H9 (cell line): ENCODE results near the gene TMEM271. TPM values are rescaled to one million over a fixed set of nuclear protein-coding genes. Genes with fewer than 3 reads are reported as not detected.

Experiments
- DNase-seq: peaks from one replicate; pipeline ENCODE4 v3.0.0-alpha.2; 2017
- H2AFZ ChIP-seq: one replicate; pipeline ENCODE4 v1.6.1; 2013; ENCODE audit warnings: mild to moderate bottlenecking, low read length, control low read depth, moderate library complexity
- H2AK5ac ChIP-seq: 2 replicates; pipeline ENCODE4 v1.6.1; 2013; ENCODE audit warnings: low read length, control low read depth, mixed read lengths; ENCODE audit not compliant: insufficient read length
- H2BK120ac ChIP-seq: one replicate; pipeline ENCODE4 v1.6.1; 2013; ENCODE audit warnings: low read depth, mild to moderate bottlenecking, low read length, control low read depth, inconsistent platforms; ENCODE audit not compliant: poor library complexity, severe bottlenecking
- H2BK12ac ChIP-seq: 2 replicates; pipeline ENCODE4 v1.6.1; 2013; ENCODE audit warnings: low read length, control low read depth, mixed read lengths, low read depth; ENCODE audit not compliant: insufficient read length
- H2BK15ac ChIP-seq: 2 replicates; pipeline ENCODE4 v1.6.1; 2013; ENCODE audit warnings: low read depth, low read length, control low read depth
- H2BK20ac ChIP-seq: one replicate; pipeline ENCODE4 v1.6.1; 2013; ENCODE audit warnings: low read depth, mild to moderate bottlenecking, low read length, control low read depth, inconsistent platforms; ENCODE audit not compliant: poor library complexity, severe bottlenecking
- H2BK5ac ChIP-seq: 2 replicates; pipeline ENCODE4 v1.6.1; 2013; ENCODE audit warnings: low read length, control low read depth, mixed read lengths; ENCODE audit not compliant: insufficient read length
- H3K14ac ChIP-seq: 2 replicates; pipeline ENCODE4 v1.6.1; 2013; ENCODE audit warnings: low read length, control low read depth; ENCODE audit not compliant: insufficient read depth
- H3K18ac ChIP-seq: 2 replicates; pipeline ENCODE4 v1.6.1; 2013; ENCODE audit warnings: low read depth, mild to moderate bottlenecking, mixed read lengths, low read length, control low read depth; ENCODE audit not compliant: insufficient read length
- H3K23ac ChIP-seq: 2 replicates; pipeline ENCODE4 v1.6.1; 2013; ENCODE audit warnings: low read length, control low read depth, mixed read lengths, low read depth; ENCODE audit not compliant: insufficient read length
- H3K23me2 ChIP-seq: 2 replicates; pipeline ENCODE4 v1.6.1; 2013; ENCODE audit warnings: low read depth, mild to moderate bottlenecking, mixed read lengths, low read length, control low read depth; ENCODE audit not compliant: insufficient read length, poor library complexity, severe bottlenecking
- H3K27ac ChIP-seq: 2 replicates; pipeline ENCODE4 v1.5.1; 2013; ENCODE audit warnings: low read length, control low read depth, mixed read lengths, low read depth; ENCODE audit not compliant: insufficient read length
- H3K27me3 ChIP-seq: 2 replicates; pipeline ENCODE4 v1.6.1; 2013; ENCODE audit warnings: low read length, control low read depth, inconsistent platforms; ENCODE audit not compliant: insufficient read depth
- H3K4ac ChIP-seq: 2 replicates; pipeline ENCODE4 v1.6.1; 2013; ENCODE audit warnings: low read depth, mild to moderate bottlenecking, control low read depth, inconsistent platforms, low read length, moderate library complexity
- H3K4me1 ChIP-seq: 2 replicates; pipeline ENCODE4 v1.6.1; 2013; ENCODE audit warnings: low read length, control low read depth, inconsistent platforms; ENCODE audit not compliant: insufficient read depth
- H3K4me2 ChIP-seq: 2 replicates; pipeline ENCODE4 v1.6.1; 2013; ENCODE audit warnings: low read length, control low read depth, mixed read lengths; ENCODE audit not compliant: insufficient read length, insufficient read depth
- H3K56ac ChIP-seq: 2 replicates; pipeline ENCODE4 v1.6.1; 2013; ENCODE audit warnings: low read depth, mild to moderate bottlenecking, mixed read lengths, low read length, control low read depth; ENCODE audit not compliant: insufficient read length
- H3K79me1 ChIP-seq: 2 replicates; pipeline ENCODE4 v1.6.1; 2013; ENCODE audit warnings: low read depth, mild to moderate bottlenecking, moderate library complexity, low read length, control low read depth, inconsistent platforms; ENCODE audit not compliant: insufficient read depth, poor library complexity, severe bottlenecking
- H3K79me2 ChIP-seq: 2 replicates; pipeline ENCODE4 v1.6.1; 2013; ENCODE audit warnings: low read length, control low read depth, inconsistent platforms; ENCODE audit not compliant: insufficient read depth
- H3K9ac ChIP-seq: 2 replicates; pipeline ENCODE4 v1.6.1; 2013; ENCODE audit warnings: low read length, control low read depth, mixed read lengths; ENCODE audit not compliant: insufficient read length; ENCODE audit errors: extremely low read depth
- H3K9me3 ChIP-seq: one replicate; pipeline ENCODE4 v1.6.1; 2013; ENCODE audit warnings: low read depth, low read length, inconsistent platforms; ENCODE audit not compliant: control insufficient read depth
- H3T11ph ChIP-seq: one replicate; pipeline ENCODE4 v1.6.1; 2013; ENCODE audit warnings: mild to moderate bottlenecking, low read length, control low read depth, inconsistent platforms
- H4K20me1 ChIP-seq: one replicate; pipeline ENCODE4 v1.6.1; 2013; ENCODE audit not compliant: control insufficient read depth, insufficient read length, insufficient read depth
- H4K5ac ChIP-seq: 2 replicates; pipeline ENCODE4 v1.6.1; 2013; ENCODE audit warnings: low read depth, mild to moderate bottlenecking, mixed read lengths, low read length, control low read depth; ENCODE audit not compliant: insufficient read length
- H4K8ac ChIP-seq: replicated peaks from 2 replicates; pipeline ENCODE4 v1.6.1; 2013; ENCODE audit warnings: low read length, control low read depth, mixed read lengths, low read depth; ENCODE audit not compliant: insufficient read length
- H4K91ac ChIP-seq: 2 replicates; pipeline ENCODE4 v1.6.1; 2013; ENCODE audit warnings: low read depth, mild to moderate bottlenecking, moderate library complexity, mixed read lengths, low read length, control low read depth; ENCODE audit not compliant: insufficient read length
- H3K27ac Mint-ChIP-seq, 3 experiments: 2 replicates in 2 of 3; 3 replicates in 1 of 3; pipeline ENCODE4 v1.8.0; 2020 to 2021; ENCODE audit warnings: mixed read lengths in 3 of 3, mild to moderate bottlenecking in 1 of 3, moderate library complexity in 1 of 3
- H3K27me3 Mint-ChIP-seq: 2 replicates; pipeline ENCODE4 v1.8.0; 2021; ENCODE audit warnings: low read depth, mild to moderate bottlenecking, moderate library complexity, mixed read lengths
- H3K36me3 Mint-ChIP-seq, 3 experiments: 2 replicates in 2 of 3; 3 replicates in 1 of 3; pipeline ENCODE4 v1.8.0; 2020 to 2021; ENCODE audit warnings: low read depth in 3 of 3, mixed read lengths in 3 of 3; ENCODE audit not compliant: insufficient read depth in 1 of 3
- H3K4me1 Mint-ChIP-seq, 2 experiments: 2 replicates each; pipeline ENCODE4 v1.8.0; 2020; ENCODE audit warnings: mixed read lengths in 2 of 2
- H3K4me3 Mint-ChIP-seq, 2 experiments: 2 replicates in 1 of 2; 3 replicates in 1 of 2; pipeline ENCODE4 v1.8.0; 2020 to 2021; ENCODE audit warnings: mild to moderate bottlenecking in 2 of 2, mixed read lengths in 2 of 2, moderate library complexity in 1 of 2
- H3K9me3 Mint-ChIP-seq, 2 experiments: 2 replicates in 1 of 2; 3 replicates in 1 of 2; pipeline ENCODE4 v1.8.0; 2020; ENCODE audit warnings: mild to moderate bottlenecking in 2 of 2, mixed read lengths in 2 of 2, moderate library complexity in 1 of 2
- CTCF ChIP-seq: fragments of 200-600 bp; sonication (generic); conservative IDR thresholded peaks from 3 replicates; pipeline ENCODE4 v1.8.0; 2021; ENCODE audit warnings: antibody characterized with exemption, mild to moderate bottlenecking
- WGBS: extraction: QIAGEN DNeasy Blood & Tissue Kit; methylation state at CpG from one replicate; pipeline ENCODE4 v1.1.7; 2013; ENCODE audit warnings: missing lambda C conversion rate, low lambda C conversion rate, mixed read lengths; ENCODE audit not compliant: insufficient read length; ENCODE audit errors: extremely low coverage; 5-methylcytosine and 5-hydroxymethylcytosine counted together
- total RNA-seq: library from RNA; stranded (reverse); gene quantifications from 2 replicates; pipeline ENCODE4 v1.2.1, GENCODE V29; 2021

TMEM271 gene
- total RNA-seq, 1 experiment from 2014 or later, result 0.09 TPM

- Histone ChIP-seq H3K4ac (no peak overlapping the region), H3K27ac (no peak overlapping the region), H3K18ac (no peak overlapping the region), H4K8ac (no peak overlapping the region), H3K14ac (no peak overlapping the region; the same call in 1 of the 2 replicates), H3K23ac (no peak overlapping the region), H3K9me3 (no peaks in the 10 kb centered on the region), H4K20me1 (no peaks in the 10 kb centered on the region), H2BK12ac (no peak overlapping the region), H2AK5ac (no peak overlapping the region), H2AFZ (no peak overlapping the region), H3K4me2 (peak overlapping the region; percentile 80), H3K4me1 (0 out of 2 replicates have a peak, but pooled peaks cover 5% of the 10 kb centered on the region), H3K79me2 (no peaks in the 10 kb centered on the region), H3K27me3 (peaks cover 30% of the 10 kb centered on the region), H3T11ph (no peak overlapping the region), H2BK120ac (no peak overlapping the region), H2BK5ac (no peak overlapping the region), H4K5ac (no peak overlapping the region), H2BK15ac (no peak overlapping the region), H3K79me1 (no peaks in the 10 kb centered on the region), H3K9ac (no peak overlapping the region), H3K56ac (no peak overlapping the region), H2BK20ac (no peak overlapping the region), H4K91ac (no peak overlapping the region), H3K23me2 (peaks cover 22% of the 10 kb centered on the region)
- WGBS, result no CpG with 5 or more reads among the region's 32 CpGs
- no peak for TF ChIP-seq CTCF
- DNase-seq, result no peak
- Mint-ChIP-seq H3K9me3 (peaks cover 9 to 10% of the 10 kb centered on the region in 2 experiments), H3K4me1 (peaks cover 11 to 25% of the 10 kb centered on the region in 2 experiments), H3K4me3 (peak overlapping the region in 1 of 2 experiments; percentile 54; a peak in 2 of 5 replicates), H3K27me3 (peaks cover 76% of the 10 kb centered on the region), H3K27ac (no peak overlapping the region), H3K36me3 (peaks cover 0 to 2% (median 0%) of the 10 kb centered on the region in 3 experiments; a peak in 1 of 7 replicates)
Measured at GRCh38 chr4:578451-579443, 2.7 kb upstream of the TMEM271 start.
